ENCODE data around the gene HOXD4.

DNA sequence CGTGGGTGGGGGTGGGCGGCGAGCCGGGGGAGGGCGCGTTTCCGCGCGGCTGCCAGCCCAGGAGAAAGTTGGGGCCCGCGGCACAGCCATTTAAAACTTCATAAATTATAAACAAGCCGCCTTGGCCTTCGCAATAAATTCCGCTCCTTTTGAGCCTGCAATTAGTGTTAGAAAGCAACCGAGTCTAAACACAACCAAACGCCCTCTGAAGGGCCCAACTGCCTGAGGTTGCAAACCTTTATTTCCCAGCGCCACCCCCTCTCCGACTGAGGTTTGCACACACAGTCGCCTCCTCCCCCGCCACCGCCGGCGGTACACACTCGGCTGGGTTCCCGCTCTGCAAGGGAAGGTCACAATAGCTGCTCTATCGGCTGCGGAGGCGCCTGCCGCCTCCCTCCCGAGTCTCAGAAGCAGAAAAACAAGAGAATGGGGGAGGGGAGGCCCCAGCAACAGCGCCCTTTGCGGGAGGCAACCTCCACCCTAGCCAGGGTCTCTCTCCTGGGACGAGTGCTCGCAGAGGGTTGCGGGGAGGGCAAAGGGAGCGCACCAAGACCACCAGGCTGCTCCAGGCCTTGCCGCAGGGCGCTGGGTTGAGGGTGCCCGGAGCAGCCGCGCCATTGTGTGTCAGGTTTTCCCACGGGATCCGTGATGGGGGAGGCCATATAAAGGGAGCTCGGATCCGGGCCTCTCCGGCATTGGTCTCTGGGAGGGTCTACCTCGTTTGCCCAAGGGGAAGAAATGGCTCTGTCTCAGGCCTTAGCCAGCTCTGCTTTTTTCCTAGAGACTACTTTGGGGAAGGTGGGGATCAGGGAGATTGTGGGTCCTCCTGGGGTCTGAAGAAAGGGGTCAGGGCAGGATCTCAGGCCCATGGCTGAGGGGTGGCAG lies 23.7 kb downstream of the HOXD4 start:
- TF ChIP-seq POLR2A (IDR thresholded peaks at IDR 0.05; ENCODE audit: low read length) (no peak), GATA1 (IDR thresholded peaks at IDR 0.05; ENCODE audit: low read depth, low read length) (no peak)
